ENCODE results near the gene SSBP3. TPM values are rescaled to one million over a fixed set of nuclear protein-coding genes. Genes with fewer than 3 reads are reported as not detected.

The SSBP3 gene
- polyA plus RNA-seq, 1 of the 3 experiments (the other 2 are of a cell fraction), result 26.2 TPM

GRCh38 chr1:54300401-54300800 is 105.8 kb downstream of the SSBP3 start:
- no peaks in the 10 kb centered on the region for H3K9me3 ChIP-seq
- 87% methylated on average over 7 of the region's 7 CpGs for WGBS (ENCODE audit: low lambda C conversion rate)
- H4K20me1 ChIP-seq (ENCODE audit: insufficient read depth), result no peaks in the 10 kb centered on the region
- CTCF ChIA-PET, result interaction anchor here (0.7 to 5.5 kb wide), 3 partner anchors 11 to 56 kb away, joined by 3 to 42 read pairs (median 3); no protein-coding TSS in a partner anchor
- H3K4me2 ChIP-seq, result no peak overlapping the region
- no peak overlapping the region for H3K4me3 ChIP-seq (ENCODE audit: low read depth in 2 of 2, low read length in 1 of 2)
- no peaks in the 10 kb centered on the region for H3K27me3 ChIP-seq (ENCODE audit: insufficient read depth)
- peaks cover 21% of the 10 kb centered on the region; the same call in 1 of the 2 replicates for H3K79me2 ChIP-seq (ENCODE audit: insufficient read depth)
- H3K9me2 ChIP-seq, result no peaks in the 10 kb centered on the region
- H2AFZ ChIP-seq (ENCODE audit: low read depth), result no peak overlapping the region
- no peaks in the 10 kb centered on the region for H3F3A ChIP-seq (replicated peaks; ENCODE audit: insufficient read depth)
- H3K9ac ChIP-seq, result no peak overlapping the region
- DNase-seq, result no peak
- no peaks in the 10 kb centered on the region for H3K36me3 ChIP-seq (replicated peaks in 1 of 2; ENCODE audit: control insufficient read depth in 1 of 2, insufficient read depth in 2 of 2, low read length in 1 of 2)
- peaks cover 0 to 85% of the 10 kb centered on the region in 2 experiments; a peak in 2 of 4 replicates for H3K4me1 ChIP-seq (ENCODE audit: control insufficient read depth in 1 of 2, insufficient read depth in 2 of 2, low read depth in 1 of 2, low read length in 1 of 2)
- POLR2A ChIA-PET, result interaction anchor here (1.0 kb wide), 1 partner anchor 12 kb away, joined by 4 read pairs; no protein-coding TSS in a partner anchor
- peak overlapping the region in 1 of 2 experiments; percentile 96; a peak in 1 of 4 replicates for H3K27ac ChIP-seq (ENCODE audit: low read depth in 2 of 2, low read length in 1 of 2)
- no peak for TF ChIP-seq MAX (IDR thresholded peaks at IDR 0.05; ENCODE audit: low read depth)
- no peak for TF ChIP-seq MXI1 (IDR thresholded peaks at IDR 0.05; ENCODE audit: low read depth, low read length)
- no peak for TF ChIP-seq FOXM1 (IDR thresholded peaks at IDR 0.05; ENCODE audit: low read depth)
- no peak for TF ChIP-seq FOXJ3 (CRISPR knock-in tag; IDR thresholded peaks at IDR 0.05)
- TF ChIP-seq POLR2AphosphoS5 (IDR thresholded peaks at IDR 0.05; ENCODE audit: low read depth, low read length), result no peak
- no peak for TF ChIP-seq IRF3 (IDR thresholded peaks at IDR 0.05; ENCODE audit: low read depth, low read length)
- no peak for TF ChIP-seq ELF1 (IDR thresholded peaks at IDR 0.05)
- no peak for TF ChIP-seq USF2 (IDR thresholded peaks at IDR 0.05; ENCODE audit: borderline replicate concordance, low read depth, low read length)
- no peak for TF ChIP-seq RXRA (IDR thresholded peaks at IDR 0.05; ENCODE audit: borderline replicate concordance, low read depth)
- TF ChIP-seq NRF1 (IDR thresholded peaks at IDR 0.05; ENCODE audit: low read depth, low read length), result no peak
- no peak for TF ChIP-seq CTCF (IDR thresholded peaks at IDR 0.05)
- TF ChIP-seq FOSL2 (IDR thresholded peaks at IDR 0.05; ENCODE audit: borderline replicate concordance, low read depth), result no peak
- no peak for TF ChIP-seq YY1 (IDR thresholded peaks at IDR 0.05; ENCODE audit: low read depth)
- no peak for TF ChIP-seq NFIC (IDR thresholded peaks at IDR 0.05; ENCODE audit: borderline replicate concordance)
